Measurements from ENCODE around the gene DDX53.

- TF ChIP-seq FOXJ3 (CRISPR knock-in tag; IDR thresholded peaks at IDR 0.05; ENCODE audit: borderline replicate concordance) = no peak
- no peak for TF ChIP-seq ESRRA (CRISPR knock-in tag; IDR thresholded peaks at IDR 0.05; ENCODE audit: borderline replicate concordance)
- TF ChIP-seq, protein P1, sequence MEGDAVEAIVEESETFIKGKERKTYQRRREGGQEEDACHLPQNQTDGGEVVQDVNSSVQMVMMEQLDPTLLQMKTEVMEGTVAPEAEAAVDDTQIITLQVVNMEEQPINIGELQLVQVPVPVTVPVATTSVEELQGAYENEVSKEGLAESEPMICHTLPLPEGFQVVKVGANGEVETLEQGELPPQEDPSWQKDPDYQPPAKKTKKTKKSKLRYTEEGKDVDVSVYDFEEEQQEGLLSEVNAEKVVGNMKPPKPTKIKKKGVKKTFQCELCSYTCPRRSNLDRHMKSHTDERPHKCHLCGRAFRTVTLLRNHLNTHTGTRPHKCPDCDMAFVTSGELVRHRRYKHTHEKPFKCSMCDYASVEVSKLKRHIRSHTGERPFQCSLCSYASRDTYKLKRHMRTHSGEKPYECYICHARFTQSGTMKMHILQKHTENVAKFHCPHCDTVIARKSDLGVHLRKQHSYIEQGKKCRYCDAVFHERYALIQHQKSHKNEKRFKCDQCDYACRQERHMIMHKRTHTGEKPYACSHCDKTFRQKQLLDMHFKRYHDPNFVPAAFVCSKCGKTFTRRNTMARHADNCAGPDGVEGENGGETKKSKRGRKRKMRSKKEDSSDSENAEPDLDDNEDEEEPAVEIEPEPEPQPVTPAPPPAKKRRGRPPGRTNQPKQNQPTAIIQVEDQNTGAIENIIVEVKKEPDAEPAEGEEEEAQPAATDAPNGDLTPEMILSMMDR (IDR thresholded peaks at IDR 0.05) = no peak
- TF ChIP-seq, protein P2, sequence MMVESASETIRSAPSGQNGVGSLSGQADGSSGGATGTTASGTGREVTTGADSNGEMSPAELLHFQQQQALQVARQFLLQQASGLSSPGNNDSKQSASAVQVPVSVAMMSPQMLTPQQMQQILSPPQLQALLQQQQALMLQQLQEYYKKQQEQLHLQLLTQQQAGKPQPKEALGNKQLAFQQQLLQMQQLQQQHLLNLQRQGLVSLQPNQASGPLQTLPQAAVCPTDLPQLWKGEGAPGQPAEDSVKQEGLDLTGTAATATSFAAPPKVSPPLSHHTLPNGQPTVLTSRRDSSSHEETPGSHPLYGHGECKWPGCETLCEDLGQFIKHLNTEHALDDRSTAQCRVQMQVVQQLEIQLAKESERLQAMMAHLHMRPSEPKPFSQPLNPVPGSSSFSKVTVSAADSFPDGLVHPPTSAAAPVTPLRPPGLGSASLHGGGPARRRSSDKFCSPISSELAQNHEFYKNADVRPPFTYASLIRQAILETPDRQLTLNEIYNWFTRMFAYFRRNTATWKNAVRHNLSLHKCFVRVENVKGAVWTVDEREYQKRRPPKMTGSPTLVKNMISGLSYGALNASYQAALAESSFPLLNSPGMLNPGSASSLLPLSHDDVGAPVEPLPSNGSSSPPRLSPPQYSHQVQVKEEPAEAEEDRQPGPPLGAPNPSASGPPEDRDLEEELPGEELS (CRISPR knock-in tag; IDR thresholded peaks at IDR 0.05) = no peak
- TF ChIP-seq CREB1 (CRISPR knock-in tag; IDR thresholded peaks at IDR 0.05) = no peak
- TF ChIP-seq RELA (CRISPR knock-in tag; IDR thresholded peaks at IDR 0.05; ENCODE audit: borderline replicate concordance) = no peak
- no peak for TF ChIP-seq AFF4 (CRISPR knock-in tag; IDR thresholded peaks at IDR 0.05; ENCODE audit: borderline replicate concordance)
- TF ChIP-seq ZNF138 (CRISPR knock-in tag; conservative IDR thresholded peaks at IDR 0.05) = no peak
These were observed 35.7 kb downstream of the DDX53 start for GRCh38 chrX:23035493-23035892.

Measured in WTC11 (cell line).